WTC11 (cell line): ENCODE data around the gene TLE7.

Experiments used
- CREB1 ChIP-seq: sonication (generic); formaldehyde crosslinking; IDR thresholded peaks from 2 replicates; pipeline ENCODE4 v1.8.0; 2023; ENCODE audit warnings: mild to moderate bottlenecking, missing genetic modification reagents
- NFYB ChIP-seq: sonication (generic); formaldehyde crosslinking; conservative IDR thresholded peaks from 2 replicates; pipeline ENCODE4 v1.8.0; 2022; ENCODE audit warnings: low read depth, missing genetic modification reagents
- RORB ChIP-seq: fragments of 250-450 bp; sonication (Bioruptor Pico); IDR thresholded peaks from 2 replicates; pipeline ENCODE4 v1.9.0; 2021; ENCODE audit warnings: mild to moderate bottlenecking
- ZNF263 ChIP-seq: sonication (generic); formaldehyde crosslinking; IDR thresholded peaks from 2 replicates; pipeline ENCODE4 v1.8.1; 2022; ENCODE audit warnings: low read depth, mild to moderate bottlenecking, moderate library complexity, missing genetic modification reagents
- TF ChIP-seq, protein P1 (sequence below): sonication (generic); formaldehyde crosslinking; IDR thresholded peaks from 2 replicates; pipeline ENCODE4 v1.8.0; 2022; ENCODE audit warnings: mild to moderate bottlenecking, missing genetic modification reagents
- TF ChIP-seq, protein P2 (sequence below): fragments of 200-600 bp; IDR thresholded peaks from 2 replicates; pipeline ENCODE4 v1.8.0; 2022; ENCODE audit warnings: antibody characterized with exemption
- TF ChIP-seq, protein P3 (sequence below): sonication (generic); formaldehyde crosslinking; IDR thresholded peaks from 2 replicates; pipeline ENCODE4 v1.8.1; 2023; ENCODE audit warnings: mild to moderate bottlenecking, missing genetic modification reagents, moderate library complexity
- TF ChIP-seq, protein P4 (sequence below): sonication (generic); formaldehyde crosslinking; conservative IDR thresholded peaks from 2 replicates; pipeline ENCODE4 v1.8.1; 2022; ENCODE audit warnings: mild to moderate bottlenecking, missing genetic modification reagents
- TF ChIP-seq, protein P5 (sequence below): sonication (generic); formaldehyde crosslinking; IDR thresholded peaks from 2 replicates; pipeline ENCODE4 v1.8.1; 2023; ENCODE audit warnings: mild to moderate bottlenecking, moderate library complexity, missing genetic modification reagents
- TF ChIP-seq, protein P6 (sequence below): fragments of 250-450 bp; sonication (Bioruptor Pico); IDR thresholded peaks from 2 replicates; pipeline ENCODE4 v2.1.2; 2022; ENCODE audit warnings: mild to moderate bottlenecking, moderate library complexity
- TF ChIP-seq, protein P7 (sequence below): sonication (generic); formaldehyde crosslinking; IDR thresholded peaks from 2 replicates; pipeline ENCODE4 v1.8.1; 2022; ENCODE audit warnings: missing genetic modification reagents, borderline replicate concordance

DNA sequence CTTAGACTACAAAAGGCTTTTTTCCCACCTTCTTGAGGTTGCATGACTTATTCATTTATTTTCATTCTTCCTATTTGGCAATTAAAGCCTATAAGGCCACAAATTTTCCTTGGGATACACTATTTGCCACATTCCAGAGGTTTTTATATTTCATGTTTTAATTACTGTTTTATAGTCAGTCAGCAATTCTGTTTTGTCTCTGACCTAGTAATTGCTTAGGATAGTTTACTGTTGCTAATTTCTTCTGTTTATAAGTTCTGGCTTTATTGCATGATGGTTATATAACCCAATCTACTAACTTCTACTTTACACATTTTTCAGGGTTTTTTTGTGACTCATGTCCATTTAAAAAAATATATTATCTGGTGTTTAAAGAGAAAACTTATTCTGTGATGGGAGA is 17.7 kb upstream of the TLE7 start:
- TF ChIP-seq, protein P1, sequence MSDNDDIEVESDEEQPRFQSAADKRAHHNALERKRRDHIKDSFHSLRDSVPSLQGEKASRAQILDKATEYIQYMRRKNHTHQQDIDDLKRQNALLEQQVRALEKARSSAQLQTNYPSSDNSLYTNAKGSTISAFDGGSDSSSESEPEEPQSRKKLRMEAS (CRISPR knock-in tag), result no peak
- TF ChIP-seq ZNF263 (CRISPR knock-in tag), result no peak
- no peak for TF ChIP-seq RORB
- TF ChIP-seq, protein P2, sequence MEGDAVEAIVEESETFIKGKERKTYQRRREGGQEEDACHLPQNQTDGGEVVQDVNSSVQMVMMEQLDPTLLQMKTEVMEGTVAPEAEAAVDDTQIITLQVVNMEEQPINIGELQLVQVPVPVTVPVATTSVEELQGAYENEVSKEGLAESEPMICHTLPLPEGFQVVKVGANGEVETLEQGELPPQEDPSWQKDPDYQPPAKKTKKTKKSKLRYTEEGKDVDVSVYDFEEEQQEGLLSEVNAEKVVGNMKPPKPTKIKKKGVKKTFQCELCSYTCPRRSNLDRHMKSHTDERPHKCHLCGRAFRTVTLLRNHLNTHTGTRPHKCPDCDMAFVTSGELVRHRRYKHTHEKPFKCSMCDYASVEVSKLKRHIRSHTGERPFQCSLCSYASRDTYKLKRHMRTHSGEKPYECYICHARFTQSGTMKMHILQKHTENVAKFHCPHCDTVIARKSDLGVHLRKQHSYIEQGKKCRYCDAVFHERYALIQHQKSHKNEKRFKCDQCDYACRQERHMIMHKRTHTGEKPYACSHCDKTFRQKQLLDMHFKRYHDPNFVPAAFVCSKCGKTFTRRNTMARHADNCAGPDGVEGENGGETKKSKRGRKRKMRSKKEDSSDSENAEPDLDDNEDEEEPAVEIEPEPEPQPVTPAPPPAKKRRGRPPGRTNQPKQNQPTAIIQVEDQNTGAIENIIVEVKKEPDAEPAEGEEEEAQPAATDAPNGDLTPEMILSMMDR, result no peak
- TF ChIP-seq, protein P3, sequence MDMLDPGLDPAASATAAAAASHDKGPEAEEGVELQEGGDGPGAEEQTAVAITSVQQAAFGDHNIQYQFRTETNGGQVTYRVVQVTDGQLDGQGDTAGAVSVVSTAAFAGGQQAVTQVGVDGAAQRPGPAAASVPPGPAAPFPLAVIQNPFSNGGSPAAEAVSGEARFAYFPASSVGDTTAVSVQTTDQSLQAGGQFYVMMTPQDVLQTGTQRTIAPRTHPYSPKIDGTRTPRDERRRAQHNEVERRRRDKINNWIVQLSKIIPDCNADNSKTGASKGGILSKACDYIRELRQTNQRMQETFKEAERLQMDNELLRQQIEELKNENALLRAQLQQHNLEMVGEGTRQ, result no peak
- no peak for TF ChIP-seq NFYB
- TF ChIP-seq, protein P4, sequence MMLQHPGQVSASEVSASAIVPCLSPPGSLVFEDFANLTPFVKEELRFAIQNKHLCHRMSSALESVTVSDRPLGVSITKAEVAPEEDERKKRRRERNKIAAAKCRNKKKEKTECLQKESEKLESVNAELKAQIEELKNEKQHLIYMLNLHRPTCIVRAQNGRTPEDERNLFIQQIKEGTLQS (CRISPR knock-in tag), result no peak
- TF ChIP-seq, protein P5, sequence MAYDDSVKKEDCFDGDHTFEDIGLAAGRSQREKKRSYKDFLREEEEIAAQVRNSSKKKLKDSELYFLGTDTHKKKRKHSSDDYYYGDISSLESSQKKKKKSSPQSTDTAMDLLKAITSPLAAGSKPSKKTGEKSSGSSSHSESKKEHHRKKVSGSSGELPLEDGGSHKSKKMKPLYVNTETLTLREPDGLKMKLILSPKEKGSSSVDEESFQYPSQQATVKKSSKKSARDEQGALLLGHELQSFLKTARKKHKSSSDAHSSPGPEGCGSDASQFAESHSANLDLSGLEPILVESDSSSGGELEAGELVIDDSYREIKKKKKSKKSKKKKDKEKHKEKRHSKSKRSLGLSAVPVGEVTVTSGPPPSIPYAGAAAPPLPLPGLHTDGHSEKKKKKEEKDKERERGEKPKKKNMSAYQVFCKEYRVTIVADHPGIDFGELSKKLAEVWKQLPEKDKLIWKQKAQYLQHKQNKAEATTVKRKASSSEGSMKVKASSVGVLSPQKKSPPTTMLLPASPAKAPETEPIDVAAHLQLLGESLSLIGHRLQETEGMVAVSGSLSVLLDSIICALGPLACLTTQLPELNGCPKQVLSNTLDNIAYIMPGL (CRISPR knock-in tag), result no peak
- TF ChIP-seq, protein P6, sequence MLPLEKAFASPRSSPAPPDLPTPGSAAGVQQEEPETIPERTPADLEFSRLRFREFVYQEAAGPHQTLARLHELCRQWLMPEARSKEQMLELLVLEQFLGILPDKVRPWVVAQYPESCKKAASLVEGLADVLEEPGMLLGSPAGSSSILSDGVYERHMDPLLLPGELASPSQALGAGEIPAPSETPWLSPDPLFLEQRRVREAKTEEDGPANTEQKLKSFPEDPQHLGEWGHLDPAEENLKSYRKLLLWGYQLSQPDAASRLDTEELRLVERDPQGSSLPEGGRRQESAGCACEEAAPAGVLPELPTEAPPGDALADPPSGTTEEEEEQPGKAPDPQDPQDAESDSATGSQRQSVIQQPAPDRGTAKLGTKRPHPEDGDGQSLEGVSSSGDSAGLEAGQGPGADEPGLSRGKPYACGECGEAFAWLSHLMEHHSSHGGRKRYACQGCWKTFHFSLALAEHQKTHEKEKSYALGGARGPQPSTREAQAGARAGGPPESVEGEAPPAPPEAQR, result no peak
- TF ChIP-seq CREB1 (CRISPR knock-in tag), result no peak
- TF ChIP-seq, protein P7, sequence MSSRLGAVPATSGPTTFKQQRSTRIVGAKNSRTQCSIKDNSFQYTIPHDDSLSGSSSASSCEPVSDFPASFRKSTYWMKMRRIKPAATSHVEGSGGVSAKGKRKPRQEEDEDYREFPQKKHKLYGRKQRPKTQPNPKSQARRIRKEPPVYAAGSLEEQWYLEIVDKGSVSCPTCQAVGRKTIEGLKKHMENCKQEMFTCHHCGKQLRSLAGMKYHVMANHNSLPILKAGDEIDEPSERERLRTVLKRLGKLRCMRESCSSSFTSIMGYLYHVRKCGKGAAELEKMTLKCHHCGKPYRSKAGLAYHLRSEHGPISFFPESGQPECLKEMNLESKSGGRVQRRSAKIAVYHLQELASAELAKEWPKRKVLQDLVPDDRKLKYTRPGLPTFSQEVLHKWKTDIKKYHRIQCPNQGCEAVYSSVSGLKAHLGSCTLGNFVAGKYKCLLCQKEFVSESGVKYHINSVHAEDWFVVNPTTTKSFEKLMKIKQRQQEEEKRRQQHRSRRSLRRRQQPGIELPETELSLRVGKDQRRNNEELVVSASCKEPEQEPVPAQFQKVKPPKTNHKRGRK (CRISPR knock-in tag), result no peak
